Activated B cell treated with CpG ODN at 0.5 μM for 24 hours (primary cell): ENCODE data around the gene PSMB10. TPM values are rescaled to one million over a fixed set of nuclear protein-coding genes. Genes with fewer than 3 reads are reported as not detected.
A peak's percentile ranks its signal among the peaks of the same experiment; 100 is the strongest.

Experiments used
- ATAC-seq: fragments of 200-7000 bp; cut with Tn5 transposase; one replicate; pipeline ENCODE4 v1.10.0; 2021; ENCODE audit warnings: low read depth, mild to moderate bottlenecking, moderate library complexity
- CTCF ChIA-PET: fragments of 350-600 bp; sonication (Branson Sonifier 250); formaldehyde crosslinking; loops from one replicate; lab custom pipeline; 2021; ENCODE audit warnings: antibody characterized with exemption; lab: Charles Lee
- POLR2A ChIA-PET: fragments of 350-600 bp; sonication (Branson Sonifier 250); formaldehyde crosslinking; loops from one replicate; lab custom pipeline; 2021; ENCODE audit warnings: antibody characterized with exemption; lab: Charles Lee
- DNase-seq: peaks from one replicate; pipeline ENCODE4 v3.0.0; 2022
- H3K27ac Mint-ChIP-seq: one replicate; pipeline ENCODE4 v1.8.0; 2020; ENCODE audit warnings: mixed read lengths
- H3K27me3 Mint-ChIP-seq: one replicate; pipeline ENCODE4 v1.8.0; 2021; ENCODE audit warnings: mixed read lengths
- H3K36me3 Mint-ChIP-seq: one replicate; pipeline ENCODE4 v1.8.0; 2021; ENCODE audit warnings: low read depth, mixed read lengths
- H3K4me1 Mint-ChIP-seq: one replicate; pipeline ENCODE4 v1.8.0; 2021; ENCODE audit warnings: mixed read lengths
- H3K4me3 Mint-ChIP-seq: one replicate; pipeline ENCODE4 v1.8.0; 2020; ENCODE audit warnings: mild to moderate bottlenecking, mixed read lengths
- H3K9me3 Mint-ChIP-seq: one replicate; pipeline ENCODE4 v1.8.0; 2020; ENCODE audit warnings: mixed read lengths
- intact Hi-C: fragments of 100-400 bp; cut with micrococcal nuclease; formaldehyde crosslinking; loops from one replicate; pipeline ENCODE4 v1.15.1; 2024
- total RNA-seq: library from RNA; stranded (reverse); gene quantifications from 2 replicates; pipeline ENCODE4 v1.2.3, GENCODE V29; 2022
- TF ChIP-seq, protein P1 (sequence below): fragments of 200-600 bp; IDR thresholded peaks from one replicate; pipeline ENCODE4 v1.8.0; 2022; ENCODE audit warnings: antibody characterized with exemption, mild to moderate bottlenecking

PSMB10 gene
- total RNA-seq, 1 donor from 2014 or later, result 202 TPM

- intact Hi-C loops, result no loop called here
- DNase-seq (no peak), ATAC-seq (no peak)
- no peak within 1 kb of the TSS for H3K27ac Mint-ChIP-seq
- TF ChIP-seq, protein P1, sequence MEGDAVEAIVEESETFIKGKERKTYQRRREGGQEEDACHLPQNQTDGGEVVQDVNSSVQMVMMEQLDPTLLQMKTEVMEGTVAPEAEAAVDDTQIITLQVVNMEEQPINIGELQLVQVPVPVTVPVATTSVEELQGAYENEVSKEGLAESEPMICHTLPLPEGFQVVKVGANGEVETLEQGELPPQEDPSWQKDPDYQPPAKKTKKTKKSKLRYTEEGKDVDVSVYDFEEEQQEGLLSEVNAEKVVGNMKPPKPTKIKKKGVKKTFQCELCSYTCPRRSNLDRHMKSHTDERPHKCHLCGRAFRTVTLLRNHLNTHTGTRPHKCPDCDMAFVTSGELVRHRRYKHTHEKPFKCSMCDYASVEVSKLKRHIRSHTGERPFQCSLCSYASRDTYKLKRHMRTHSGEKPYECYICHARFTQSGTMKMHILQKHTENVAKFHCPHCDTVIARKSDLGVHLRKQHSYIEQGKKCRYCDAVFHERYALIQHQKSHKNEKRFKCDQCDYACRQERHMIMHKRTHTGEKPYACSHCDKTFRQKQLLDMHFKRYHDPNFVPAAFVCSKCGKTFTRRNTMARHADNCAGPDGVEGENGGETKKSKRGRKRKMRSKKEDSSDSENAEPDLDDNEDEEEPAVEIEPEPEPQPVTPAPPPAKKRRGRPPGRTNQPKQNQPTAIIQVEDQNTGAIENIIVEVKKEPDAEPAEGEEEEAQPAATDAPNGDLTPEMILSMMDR, result no peak
- H3K9me3 Mint-ChIP-seq, result no peaks in the 10 kb centered on the region
- H3K36me3 Mint-ChIP-seq, result peaks cover 16% of the 10 kb centered on the region
- H3K4me1 Mint-ChIP-seq, result peaks cover 18% of the 10 kb centered on the region
- ChIA-PET POLR2A (interaction anchor here (1.0 to 1.1 kb wide), 2 partner anchors 8 to 17 kb away, joined by 3 read pairs; no protein-coding TSS in a partner anchor), CTCF (interaction anchor here (1.2 kb wide), 2 partner anchors 60 to 97 kb away, joined by 3 read pairs; no protein-coding TSS in a partner anchor)
- H3K27me3 Mint-ChIP-seq, result no peaks in the 10 kb centered on the region
- H3K4me3 Mint-ChIP-seq, result no peak within 1 kb of the TSS
Observed at GRCh38 chr16:67943619-67944504, 7.2 kb upstream of the PSMB10 start, which contains the start of gene LCAT. LCAT (minus strand) TSS chr16:67944120; CDS start chr16:67944101, 19 bp downstream.

GRCh38 chr16:67943256-67943618, 6.6 kb upstream of the PSMB10 start:
- intact Hi-C loops, result no loop called here
- DNase-seq (no peak), ATAC-seq (no peak)
- Mint-ChIP-seq H3K4me1 (peaks cover 18% of the 10 kb centered on the region), H3K36me3 (peaks cover 15% of the 10 kb centered on the region), H3K27ac (no peak overlapping the region), H3K4me3 (no peak overlapping the region), H3K27me3 (no peaks in the 10 kb centered on the region), H3K9me3 (no peaks in the 10 kb centered on the region)
- ChIA-PET CTCF (no interaction called here), POLR2A (no interaction called here)
- TF ChIP-seq, protein P1, result no peak

DNA sequence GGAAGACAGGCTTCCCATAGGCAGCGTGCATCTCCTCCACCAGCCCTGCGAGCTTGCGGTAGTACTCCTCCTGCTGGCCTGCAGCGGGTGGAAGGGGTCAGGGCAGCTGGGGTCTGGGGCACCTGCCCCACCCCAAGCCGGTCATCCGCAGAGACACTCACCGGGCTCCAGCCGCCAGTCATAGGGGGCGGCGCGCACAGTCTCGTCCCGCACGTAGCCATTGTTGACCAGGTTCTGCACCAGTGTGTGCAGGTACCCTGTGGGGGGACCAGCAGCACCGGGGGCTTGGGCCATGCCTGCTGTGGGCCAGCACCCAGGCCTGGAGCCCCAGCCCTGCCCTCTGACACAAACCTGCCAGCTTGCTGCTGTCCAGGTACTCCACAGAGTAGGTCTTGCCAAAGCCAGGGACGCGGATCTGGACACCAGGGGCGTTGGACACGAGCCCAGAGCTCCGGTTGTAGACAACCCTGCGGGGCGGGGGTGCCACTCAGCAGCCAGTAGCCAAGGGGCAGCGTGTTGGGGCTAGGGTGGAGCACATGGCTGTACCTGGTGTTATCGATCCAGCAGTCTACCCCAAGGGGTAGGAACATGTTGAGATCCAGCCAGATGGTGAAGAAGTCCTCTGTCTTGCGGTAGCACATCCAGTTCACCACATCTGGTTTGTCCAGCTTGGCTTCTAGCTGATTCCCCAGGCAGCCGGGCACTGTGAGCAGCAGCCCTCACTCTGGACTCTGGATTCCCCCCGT, 6.0 kb upstream of the PSMB10 start:
- intact Hi-C loops, result no loop called here
- ChIA-PET CTCF (interaction anchor here (0.6 to 2.6 kb wide), 8 partner anchors 10 to 123 kb away, joined by 3 to 15 read pairs (median 3); no protein-coding TSS in a partner anchor), POLR2A (interaction anchor here (0.6 to 1.4 kb wide), 2 partner anchors 42 to 130 kb away, joined by 3 to 4 read pairs; no protein-coding TSS in a partner anchor)
- Mint-ChIP-seq H3K27me3 (no peaks in the 10 kb centered on the region), H3K4me3 (no peak overlapping the region), H3K27ac (no peak overlapping the region), H3K9me3 (no peaks in the 10 kb centered on the region), H3K36me3 (peaks cover 13% of the 10 kb centered on the region), H3K4me1 (peaks cover 18% of the 10 kb centered on the region)
- TF ChIP-seq, protein P1, result no peak
- DNase-seq (no peak), ATAC-seq (peak; percentile 7)

DNA sequence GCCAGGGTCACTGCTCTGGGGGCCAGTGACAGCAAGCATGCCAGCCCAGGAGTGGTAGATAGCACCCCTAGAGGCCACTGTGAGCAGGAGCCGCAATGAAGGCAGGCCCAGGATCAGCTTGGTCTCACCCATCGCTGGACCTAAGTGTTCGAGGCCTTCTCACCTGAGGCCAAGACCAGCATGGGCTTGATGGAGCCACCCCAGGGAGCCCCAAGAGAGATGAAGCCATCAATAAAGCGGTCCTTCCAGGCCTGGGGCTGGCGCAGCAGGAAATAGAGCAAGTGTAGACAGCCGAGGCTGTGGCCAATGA, 5.5 kb upstream of the PSMB10 start:
- intact Hi-C loops, result no loop called here
- ATAC-seq, result peak; percentile 81
- Mint-ChIP-seq H3K27me3 (no peaks in the 10 kb centered on the region), H3K36me3 (peaks cover 13% of the 10 kb centered on the region), H3K27ac (no peak overlapping the region), H3K9me3 (no peaks in the 10 kb centered on the region), H3K4me1 (peaks cover 22% of the 10 kb centered on the region), H3K4me3 (no peak overlapping the region)
- POLR2A ChIA-PET, result interaction anchor here (0.6 to 1.4 kb wide), 3 partner anchors 9 to 130 kb away, joined by 3 to 4 read pairs (median 3); no protein-coding TSS in a partner anchor
- CTCF ChIA-PET, result interaction anchor here (0.6 to 2.6 kb wide), 9 partner anchors 10 to 123 kb away, joined by 3 to 15 read pairs (median 3); no protein-coding TSS in a partner anchor
- no peak for DNase-seq
- TF ChIP-seq, protein P1, result no peak
